NCI-H1694 treated with DMSO at 0.1 percent for 48 hours (cell line): ENCODE results near the gene MAP3K12.
"Not testable (repeated sequence)": the region's sequence is repeated elsewhere in the genome, so short reads cannot be mapped to it uniquely, and the experiment has no call there.

Source experiments
- DNase-seq: peaks from one replicate; lab custom pipeline; 2025; lab: John Stamatoyannopoulos, UW

MAP3K12 gene

GRCh38 chr12:53492830-53493609 lies 6.2 kb downstream of the MAP3K12 start:
- peak; percentile 36 for DNase-seq

DNA sequence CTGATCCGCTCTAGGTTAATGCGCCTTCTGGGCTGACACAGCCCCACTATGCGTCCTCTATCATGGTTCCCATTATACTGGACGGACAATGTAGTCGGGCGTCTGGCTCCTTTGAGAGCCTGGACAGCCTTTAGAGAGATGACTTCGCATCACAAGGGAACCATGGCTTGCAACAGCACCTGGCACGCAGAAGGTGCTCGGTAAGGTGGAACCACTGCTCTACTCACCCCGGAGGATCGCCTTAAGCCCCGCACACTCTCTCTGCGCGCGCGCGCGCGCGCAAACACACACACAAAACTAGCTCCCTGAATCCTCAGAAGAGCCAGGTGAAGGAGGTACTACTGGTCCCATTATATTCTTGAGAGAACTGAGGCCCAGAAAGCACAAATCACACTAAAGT lies 7.1 kb downstream of the MAP3K12 start:
- no peak for DNase-seq

DNA sequence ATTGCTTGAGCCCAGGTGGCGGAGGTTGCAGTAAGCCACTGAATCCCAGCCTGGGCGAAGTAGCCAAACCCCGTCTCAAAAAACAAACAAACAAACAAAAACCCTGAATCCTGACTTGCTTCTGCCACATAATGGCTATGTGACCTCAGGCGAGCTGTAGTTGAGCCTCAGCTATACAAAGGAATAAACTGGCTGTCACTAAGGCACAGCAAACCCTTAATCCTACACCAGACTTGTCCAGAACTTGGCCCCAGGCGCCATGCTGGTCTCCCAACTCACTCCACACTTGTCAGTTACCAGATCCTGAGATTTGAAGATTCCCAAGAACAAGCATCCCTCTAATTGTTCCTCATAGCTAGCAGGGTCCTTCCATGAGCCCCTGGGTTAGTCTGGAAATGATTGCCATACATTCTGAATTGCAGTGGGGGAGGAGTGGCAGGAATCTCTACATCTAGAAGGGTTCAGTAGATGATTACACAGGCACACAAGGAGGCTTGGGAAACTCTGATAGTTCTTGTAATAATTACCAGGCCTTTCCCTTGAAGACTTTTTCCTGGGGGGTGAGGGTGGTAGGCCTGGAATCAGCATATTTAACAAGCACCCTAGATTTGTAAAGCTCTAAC lies 9.9 kb downstream of the MAP3K12 start:
- DNase-seq: no peak

- DNase-seq: no peak
These were observed 12.3 kb downstream of the MAP3K12 start for GRCh38 chr12:53486736-53487487.

GRCh38 chr12:53485955-53486735 lies 13.1 kb downstream of the MAP3K12 start:
- no peak for DNase-seq

GRCh38 chr12:53484686-53485575 lies 14.3 kb downstream of the MAP3K12 start:
- DNase-seq: no peak

- no peak for DNase-seq
These were observed 15.3 kb downstream of the MAP3K12 start for GRCh38 chr12:53483979-53484377.

GRCh38 chr12:53483225-53483978 lies 15.9 kb downstream of the MAP3K12 start:
- no peak for DNase-seq

GRCh38 chr12:53482626-53483168 lies 16.6 kb downstream of the MAP3K12 start:
- no peak for DNase-seq

GRCh38 chr12:53481939-53482586 lies 17.2 kb downstream of the MAP3K12 start:
- DNase-seq: no peak

- DNase-seq: not testable (repeated sequence)
These were observed 17.8 kb downstream of the MAP3K12 start for GRCh38 chr12:53481458-53481857.

DNA sequence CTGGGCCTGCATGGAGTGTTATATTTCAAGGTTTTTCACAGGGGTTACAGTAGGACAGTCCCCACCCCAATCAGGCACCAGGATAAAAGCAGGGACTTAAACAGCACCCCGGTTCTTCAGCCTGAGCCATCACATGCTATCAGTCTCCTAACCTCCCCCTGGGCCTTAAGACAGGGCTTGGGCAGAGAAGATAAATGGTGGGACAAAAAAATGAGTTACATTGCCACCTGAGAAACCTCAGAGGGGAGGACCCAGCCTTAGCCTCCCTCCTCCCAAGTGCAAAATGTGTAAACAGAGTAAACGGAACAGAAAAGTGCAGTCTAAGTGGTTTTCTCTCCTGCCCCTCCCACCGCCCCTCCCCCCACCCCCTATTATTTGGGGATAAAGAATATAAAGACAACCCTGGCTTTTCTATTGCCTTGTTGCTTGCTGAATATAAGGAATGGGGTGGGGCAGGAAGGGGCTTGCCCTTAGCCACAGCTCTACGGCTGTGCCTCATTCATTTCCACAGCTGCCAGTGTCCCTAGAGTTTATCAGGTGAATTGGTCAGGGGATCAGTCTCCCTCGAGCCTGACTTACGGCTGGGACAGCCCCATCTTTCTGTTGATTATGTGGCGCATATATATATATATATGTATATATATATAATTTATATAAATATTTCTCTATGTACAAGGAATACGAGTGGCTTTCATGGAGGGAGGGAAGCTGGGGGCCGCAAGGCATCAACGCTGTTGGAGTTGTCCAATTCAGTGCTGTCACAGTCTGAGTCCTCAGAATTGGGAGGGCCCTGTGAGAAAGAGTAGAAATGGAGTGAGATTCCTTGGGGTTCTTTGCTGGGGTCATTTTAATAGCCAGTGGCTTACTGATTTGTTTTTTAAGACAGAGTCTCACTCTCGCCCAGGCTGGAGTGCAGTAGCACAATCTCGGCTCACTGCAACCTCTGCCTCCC lies 18.5 kb downstream of the MAP3K12 start:
- DNase-seq: no peak

DNA sequence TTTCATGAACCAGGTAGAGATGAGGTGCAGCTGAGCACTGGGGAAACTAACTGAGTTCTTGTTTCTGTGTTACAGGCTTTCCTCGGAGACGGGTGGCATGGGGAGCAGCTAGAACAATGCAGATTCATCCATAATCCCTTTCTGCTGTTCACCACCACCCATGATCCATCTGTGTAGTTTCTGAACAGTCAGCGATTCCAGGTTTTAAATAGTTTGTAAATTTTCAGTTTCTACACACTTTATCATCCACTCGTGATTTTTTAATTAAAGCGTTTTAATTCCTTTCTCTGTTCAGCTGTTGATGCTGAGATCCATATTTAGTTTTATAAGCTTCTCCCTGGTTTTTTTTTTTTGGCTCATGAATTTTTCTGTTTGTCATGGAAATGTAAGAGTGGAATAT lies 19.9 kb downstream of the MAP3K12 start:
- no peak for DNase-seq

DNA sequence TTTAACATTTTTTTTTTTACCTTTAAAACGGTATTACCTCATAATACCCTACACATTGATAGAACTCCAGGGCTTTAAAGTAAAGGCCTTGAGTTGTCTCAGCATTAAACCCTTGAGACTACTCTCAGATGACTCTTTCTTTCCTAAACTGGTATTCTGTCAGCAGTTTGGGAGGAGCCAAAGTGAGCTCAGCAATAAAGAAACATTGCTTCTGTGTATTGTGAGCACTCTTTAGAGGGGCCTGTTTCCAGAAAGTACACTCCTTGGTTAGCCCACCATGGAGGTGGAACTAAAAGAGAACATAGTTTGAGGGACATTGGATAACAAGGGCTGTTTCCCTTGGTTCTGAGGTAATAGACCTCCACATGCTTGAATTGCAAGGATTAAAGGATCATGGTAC lies 20.4 kb downstream of the MAP3K12 start:
- DNase-seq: no peak

DNA sequence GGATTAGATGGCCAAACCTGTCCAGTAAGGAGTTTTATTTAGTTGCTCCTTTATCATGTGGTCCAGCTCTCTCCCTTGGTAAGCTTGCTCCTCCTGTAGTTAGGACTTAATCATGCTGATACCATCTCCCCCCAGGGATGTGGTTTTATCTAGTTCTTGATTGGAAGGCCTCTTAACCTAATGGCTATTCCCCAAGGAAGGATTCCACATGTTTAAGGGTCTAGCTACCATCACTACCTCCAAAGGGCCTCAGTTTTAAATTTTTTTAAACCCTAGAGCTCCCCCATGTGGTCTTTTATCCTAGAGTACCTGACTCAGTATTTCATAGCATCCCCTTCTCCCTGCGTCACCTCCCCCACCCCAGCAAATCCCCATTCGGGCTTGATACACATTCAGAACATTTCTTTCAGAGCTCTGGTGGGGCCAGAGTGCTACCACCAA lies 22.5 kb downstream of the MAP3K12 start:
- peak; percentile 19 for DNase-seq

- no peak for DNase-seq
These were observed 24.4 kb downstream of the MAP3K12 start for GRCh38 chr12:53474819-53475218.

- DNase-seq: no peak
These were observed 25.2 kb downstream of the MAP3K12 start for GRCh38 chr12:53474077-53474476.

DNA sequence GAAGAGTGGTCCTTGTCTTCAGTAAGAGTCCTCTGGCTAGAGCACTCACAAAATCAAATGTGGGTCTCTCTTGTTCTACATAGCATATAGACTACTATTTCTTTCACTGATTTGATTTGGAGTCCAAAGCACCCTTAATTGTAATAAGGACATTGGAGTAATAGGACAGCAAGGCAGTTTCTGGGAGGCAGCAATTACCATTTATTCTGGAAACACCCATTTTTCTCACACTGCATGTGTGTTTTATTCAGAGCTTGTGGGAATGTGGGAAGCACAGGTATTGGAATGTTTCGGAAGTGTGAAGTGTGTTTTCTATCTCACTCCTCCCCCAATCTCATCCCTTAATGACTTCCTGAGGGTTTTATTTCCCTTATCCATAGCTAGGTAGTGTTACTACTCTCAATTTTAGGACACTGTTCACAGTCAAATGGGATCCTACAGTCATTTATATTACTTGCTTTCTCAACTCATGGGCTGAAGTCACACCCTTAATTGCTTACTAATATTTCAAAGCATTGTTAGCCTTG lies 27.1 kb downstream of the MAP3K12 start:
- DNase-seq: no peak
